AG10803 (cell line): ENCODE measurements around the gene MYO5A.

Experiments used
- DNase-seq: peaks from one replicate; pipeline ENCODE4 v3.0.0; 2010; ENCODE audit warnings: low read depth
- H3K4me3 ChIP-seq: 2 replicates; pipeline ENCODE4 v1.5.1; 2011; ENCODE audit warnings: mild to moderate bottlenecking, low read length, control low read depth
- TF ChIP-seq, protein P1 (sequence below): conservative IDR thresholded peaks from 2 replicates; pipeline ENCODE4 v1.5.1; 2011; ENCODE audit warnings: mild to moderate bottlenecking, low read length, control low read depth, inconsistent platforms

MYO5A gene

GRCh38 chr15:52532427-52532826 lies 3.7 kb upstream of the MYO5A start:
- DNase-seq: no peak
- H3K4me3 ChIP-seq: no peak overlapping the region
- TF ChIP-seq, protein P1, sequence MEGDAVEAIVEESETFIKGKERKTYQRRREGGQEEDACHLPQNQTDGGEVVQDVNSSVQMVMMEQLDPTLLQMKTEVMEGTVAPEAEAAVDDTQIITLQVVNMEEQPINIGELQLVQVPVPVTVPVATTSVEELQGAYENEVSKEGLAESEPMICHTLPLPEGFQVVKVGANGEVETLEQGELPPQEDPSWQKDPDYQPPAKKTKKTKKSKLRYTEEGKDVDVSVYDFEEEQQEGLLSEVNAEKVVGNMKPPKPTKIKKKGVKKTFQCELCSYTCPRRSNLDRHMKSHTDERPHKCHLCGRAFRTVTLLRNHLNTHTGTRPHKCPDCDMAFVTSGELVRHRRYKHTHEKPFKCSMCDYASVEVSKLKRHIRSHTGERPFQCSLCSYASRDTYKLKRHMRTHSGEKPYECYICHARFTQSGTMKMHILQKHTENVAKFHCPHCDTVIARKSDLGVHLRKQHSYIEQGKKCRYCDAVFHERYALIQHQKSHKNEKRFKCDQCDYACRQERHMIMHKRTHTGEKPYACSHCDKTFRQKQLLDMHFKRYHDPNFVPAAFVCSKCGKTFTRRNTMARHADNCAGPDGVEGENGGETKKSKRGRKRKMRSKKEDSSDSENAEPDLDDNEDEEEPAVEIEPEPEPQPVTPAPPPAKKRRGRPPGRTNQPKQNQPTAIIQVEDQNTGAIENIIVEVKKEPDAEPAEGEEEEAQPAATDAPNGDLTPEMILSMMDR: no peak

DNA sequence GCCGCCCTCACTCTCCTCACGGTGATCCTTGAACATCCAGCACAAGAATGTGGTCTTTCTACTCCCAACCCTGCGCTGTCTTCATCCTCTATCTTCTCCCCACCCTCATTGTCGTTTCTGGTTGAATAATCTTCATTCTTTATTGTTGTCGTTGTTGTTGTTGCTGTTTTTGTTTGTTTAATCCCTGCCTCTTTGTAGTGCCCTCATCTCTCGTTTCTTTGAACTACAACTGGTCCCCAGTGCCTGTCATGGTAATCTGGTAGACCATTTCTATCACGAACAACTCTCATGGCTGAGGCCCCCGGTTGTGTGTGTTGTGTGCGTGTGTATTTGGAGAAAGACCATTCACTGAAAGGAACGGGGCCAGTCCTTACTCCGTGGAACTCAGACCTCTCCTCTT lies 1.3 kb upstream of the MYO5A start:
- no peak overlapping the region; the same call in 1 of the 2 replicates for H3K4me3 ChIP-seq
- TF ChIP-seq, protein P1: no peak
- DNase-seq: no peak

DNA sequence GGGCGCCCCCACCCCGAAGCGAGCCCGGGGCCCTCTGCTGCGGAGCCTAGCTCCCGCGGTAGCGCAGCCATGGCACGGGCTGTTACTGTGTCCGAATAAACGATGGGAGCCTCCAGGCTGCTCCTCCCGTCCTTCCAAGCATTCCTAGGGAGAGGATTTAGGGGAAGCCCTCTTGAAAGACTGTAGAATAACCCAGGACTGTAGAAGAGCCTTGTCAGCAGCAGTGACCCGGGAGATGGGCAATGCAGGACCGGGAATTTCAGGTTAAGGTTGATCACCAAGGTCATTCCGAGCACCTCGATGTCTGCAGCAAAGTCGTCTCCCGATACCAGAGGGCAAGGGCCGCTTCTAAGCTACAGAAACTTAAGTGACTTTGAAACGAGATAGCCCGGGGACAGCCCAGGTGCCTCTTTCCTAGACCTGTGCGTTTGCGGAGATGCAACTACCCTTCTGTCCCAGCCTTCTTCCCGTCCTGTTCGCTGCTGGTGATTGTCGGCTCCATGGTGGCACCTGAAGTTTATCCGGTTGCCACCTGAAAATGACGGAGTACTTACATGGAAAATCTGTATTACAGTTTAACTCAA lies 753 bp upstream of the MYO5A start:
- H3K4me3 ChIP-seq: peak overlapping the region; percentile 76
- TF ChIP-seq, protein P1: no peak
- DNase-seq: no peak

DNA sequence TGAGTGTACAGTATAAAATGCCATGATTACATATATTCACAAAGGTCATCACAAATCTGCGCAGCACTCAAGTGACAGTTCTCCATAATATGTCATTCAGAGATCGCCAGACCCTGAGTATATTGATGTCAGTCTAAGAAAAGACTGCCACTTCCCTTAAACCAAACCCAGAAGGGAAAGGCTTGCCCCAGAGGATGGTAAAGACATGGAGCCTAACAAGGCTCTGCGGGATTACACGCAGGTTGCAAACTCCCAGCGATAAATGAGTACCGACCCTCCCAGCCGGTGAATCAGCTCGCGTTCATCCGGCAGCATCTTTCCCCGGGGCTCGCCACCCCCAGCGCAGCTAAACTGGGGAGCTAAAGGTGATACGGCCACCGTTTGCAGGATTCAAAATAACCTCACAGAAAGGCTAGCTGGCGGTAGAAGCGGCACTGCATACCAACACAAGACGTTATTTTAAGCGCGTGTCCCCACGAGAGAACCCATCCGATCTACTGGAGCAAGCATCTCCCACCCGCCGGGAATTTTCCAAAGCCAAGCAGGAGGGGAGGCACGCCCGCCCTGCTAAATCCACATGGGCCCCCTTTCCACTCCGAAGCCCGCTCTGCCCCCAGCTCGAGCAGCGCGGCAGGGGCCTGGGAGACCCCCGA lies 643 bp downstream of the MYO5A start:
- TF ChIP-seq, protein P1: no peak
- DNase-seq: peak; percentile 28
- peak overlapping the region; percentile 76 for H3K4me3 ChIP-seq

DNA sequence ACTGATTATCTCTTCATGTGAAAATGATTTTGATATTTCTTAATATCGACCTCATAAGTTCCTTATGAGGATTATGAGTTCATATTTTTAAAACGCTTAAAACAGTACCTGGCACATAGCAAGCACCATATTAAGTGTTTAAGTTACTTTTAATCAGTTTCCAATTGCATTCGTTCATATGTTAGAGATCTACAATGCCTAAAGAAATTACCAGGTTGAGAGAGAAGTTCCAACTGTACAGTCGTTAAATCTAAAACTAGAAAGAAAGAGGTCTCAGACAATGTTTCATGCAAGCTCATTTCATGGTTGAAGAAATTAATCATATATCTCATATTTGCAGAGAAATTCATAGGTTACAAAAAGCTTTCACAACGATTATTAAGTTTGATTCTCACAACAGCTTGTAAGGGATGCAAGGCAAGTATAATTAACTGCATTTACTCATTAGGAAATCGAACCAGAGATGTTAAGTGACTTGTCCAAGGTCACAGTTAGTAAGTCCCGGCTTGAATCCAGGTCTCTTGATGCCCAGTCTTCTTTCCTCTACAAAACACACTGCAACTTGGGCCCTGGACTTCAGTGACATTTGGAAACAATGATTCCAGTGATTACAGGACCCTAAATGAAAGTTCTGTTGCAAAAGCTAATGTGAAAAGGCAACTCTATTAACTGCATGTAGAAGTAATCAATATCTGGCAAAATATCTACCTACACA lies 1.3 kb downstream of the MYO5A start:
- H3K4me3 ChIP-seq: peak overlapping the region; percentile 76
- DNase-seq: no peak
- TF ChIP-seq, protein P1: no peak

DNA sequence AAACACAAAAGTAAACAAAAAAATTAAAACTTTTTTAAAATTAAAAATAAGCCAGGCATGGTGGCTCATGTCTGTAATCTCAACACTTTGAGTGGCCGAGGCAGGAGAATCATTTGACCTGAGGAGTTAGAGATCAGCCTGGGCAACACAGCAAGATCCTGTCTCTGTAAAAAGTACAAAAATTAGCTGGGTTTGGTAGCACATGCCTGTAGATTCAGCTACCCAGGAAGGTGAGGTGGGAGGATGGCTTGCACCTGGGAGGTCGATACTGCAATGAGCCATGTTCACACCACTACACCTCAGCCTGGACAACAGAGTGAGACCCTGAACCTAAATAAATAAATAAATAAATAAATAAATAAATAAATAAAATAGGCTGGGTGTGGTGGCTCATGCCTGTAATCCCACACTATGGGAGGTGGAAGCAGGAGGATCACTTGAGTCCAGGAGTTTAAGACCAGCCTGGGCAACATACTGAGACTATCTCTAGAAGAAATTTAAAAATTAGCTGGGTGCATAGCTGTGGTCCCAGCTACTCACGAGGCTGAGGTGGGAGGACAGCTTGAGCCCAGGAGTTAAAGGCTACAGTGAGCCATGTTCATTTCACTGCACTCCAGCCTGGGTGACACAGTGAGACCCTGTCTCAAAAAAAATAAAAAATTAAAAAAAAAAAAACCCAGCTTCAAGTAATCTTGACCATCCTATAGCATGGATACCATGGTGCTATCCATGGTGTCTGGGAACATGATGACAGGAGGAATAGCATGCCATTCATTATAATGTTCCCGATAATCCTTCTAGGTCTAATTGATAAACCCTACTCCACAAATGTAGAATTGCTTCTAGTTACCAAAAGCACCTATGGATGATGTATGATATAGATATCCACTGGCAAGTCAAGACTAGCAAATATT lies 4.2 kb downstream of the MYO5A start:
- H3K4me3 ChIP-seq: no peak overlapping the region
- TF ChIP-seq, protein P1: no peak
- no peak for DNase-seq
